Activated B cell treated with CpG ODN at 0.5 μM for 24 hours (primary cell): ENCODE results near the gene COL5A1. TPM values are rescaled to one million over a fixed set of nuclear protein-coding genes. Genes with fewer than 3 reads are reported as not detected.

Experiments
- ATAC-seq: fragments of 200-7000 bp; cut with Tn5 transposase; one replicate; pipeline ENCODE4 v1.10.0; 2021; ENCODE audit warnings: low read depth, mild to moderate bottlenecking, moderate library complexity
- CTCF ChIA-PET: fragments of 350-600 bp; sonication (Branson Sonifier 250); formaldehyde crosslinking; loops from one replicate; lab custom pipeline; 2021; ENCODE audit warnings: antibody characterized with exemption; lab: Charles Lee
- POLR2A ChIA-PET: fragments of 350-600 bp; sonication (Branson Sonifier 250); formaldehyde crosslinking; loops from one replicate; lab custom pipeline; 2021; ENCODE audit warnings: antibody characterized with exemption; lab: Charles Lee
- DNase-seq: peaks from one replicate; pipeline ENCODE4 v3.0.0; 2022
- H3K27ac Mint-ChIP-seq: one replicate; pipeline ENCODE4 v1.8.0; 2020; ENCODE audit warnings: mixed read lengths
- H3K27me3 Mint-ChIP-seq: one replicate; pipeline ENCODE4 v1.8.0; 2021; ENCODE audit warnings: mixed read lengths
- H3K36me3 Mint-ChIP-seq: one replicate; pipeline ENCODE4 v1.8.0; 2021; ENCODE audit warnings: low read depth, mixed read lengths
- H3K4me1 Mint-ChIP-seq: one replicate; pipeline ENCODE4 v1.8.0; 2021; ENCODE audit warnings: mixed read lengths
- H3K4me3 Mint-ChIP-seq: one replicate; pipeline ENCODE4 v1.8.0; 2020; ENCODE audit warnings: mild to moderate bottlenecking, mixed read lengths
- H3K9me3 Mint-ChIP-seq: one replicate; pipeline ENCODE4 v1.8.0; 2020; ENCODE audit warnings: mixed read lengths
- intact Hi-C: fragments of 100-400 bp; cut with micrococcal nuclease; formaldehyde crosslinking; loops from one replicate; pipeline ENCODE4 v1.15.1; 2024
- total RNA-seq: library from RNA; stranded (reverse); gene quantifications from 2 replicates; pipeline ENCODE4 v1.2.3, GENCODE V29; 2022
- TF ChIP-seq, protein P1 (sequence below): fragments of 200-600 bp; IDR thresholded peaks from one replicate; pipeline ENCODE4 v1.8.0; 2022; ENCODE audit warnings: antibody characterized with exemption, mild to moderate bottlenecking

COL5A1 gene
- total RNA-seq, 1 donor from 2014 or later = 0.02 TPM

DNA sequence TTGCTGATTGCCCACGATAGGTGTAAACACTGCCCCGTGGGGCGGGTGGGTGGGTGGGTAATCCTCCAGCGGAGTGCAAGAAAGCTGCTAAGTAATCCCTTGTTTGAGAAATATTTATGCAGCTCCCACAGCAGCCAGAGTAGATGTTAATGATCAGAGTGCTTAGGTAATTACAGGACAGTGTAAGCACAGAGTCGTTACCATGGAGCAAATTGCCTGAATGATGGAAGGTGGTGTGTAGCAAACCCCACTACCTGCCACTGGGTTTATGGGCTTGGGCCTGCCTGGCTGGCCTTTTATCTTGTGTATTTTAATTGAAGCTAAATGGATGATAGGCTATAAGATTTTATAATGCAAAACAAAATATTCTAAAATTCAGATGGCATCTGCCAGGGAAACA lies 110.0 kb downstream of the COL5A1 start:
- Mint-ChIP-seq H3K27ac (no peak overlapping the region), H3K4me3 (no peak overlapping the region), H3K9me3 (no peaks in the 10 kb centered on the region), H3K4me1 (no peaks in the 10 kb centered on the region), H3K36me3 (no peaks in the 10 kb centered on the region), H3K27me3 (no peaks in the 10 kb centered on the region)
- ATAC-seq (no peak), DNase-seq (no peak)
- intact Hi-C loops = no loop called here
- POLR2A ChIA-PET = no interaction called here
- TF ChIP-seq, protein P1, sequence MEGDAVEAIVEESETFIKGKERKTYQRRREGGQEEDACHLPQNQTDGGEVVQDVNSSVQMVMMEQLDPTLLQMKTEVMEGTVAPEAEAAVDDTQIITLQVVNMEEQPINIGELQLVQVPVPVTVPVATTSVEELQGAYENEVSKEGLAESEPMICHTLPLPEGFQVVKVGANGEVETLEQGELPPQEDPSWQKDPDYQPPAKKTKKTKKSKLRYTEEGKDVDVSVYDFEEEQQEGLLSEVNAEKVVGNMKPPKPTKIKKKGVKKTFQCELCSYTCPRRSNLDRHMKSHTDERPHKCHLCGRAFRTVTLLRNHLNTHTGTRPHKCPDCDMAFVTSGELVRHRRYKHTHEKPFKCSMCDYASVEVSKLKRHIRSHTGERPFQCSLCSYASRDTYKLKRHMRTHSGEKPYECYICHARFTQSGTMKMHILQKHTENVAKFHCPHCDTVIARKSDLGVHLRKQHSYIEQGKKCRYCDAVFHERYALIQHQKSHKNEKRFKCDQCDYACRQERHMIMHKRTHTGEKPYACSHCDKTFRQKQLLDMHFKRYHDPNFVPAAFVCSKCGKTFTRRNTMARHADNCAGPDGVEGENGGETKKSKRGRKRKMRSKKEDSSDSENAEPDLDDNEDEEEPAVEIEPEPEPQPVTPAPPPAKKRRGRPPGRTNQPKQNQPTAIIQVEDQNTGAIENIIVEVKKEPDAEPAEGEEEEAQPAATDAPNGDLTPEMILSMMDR = no peak
- CTCF ChIA-PET = no interaction called here

DNA sequence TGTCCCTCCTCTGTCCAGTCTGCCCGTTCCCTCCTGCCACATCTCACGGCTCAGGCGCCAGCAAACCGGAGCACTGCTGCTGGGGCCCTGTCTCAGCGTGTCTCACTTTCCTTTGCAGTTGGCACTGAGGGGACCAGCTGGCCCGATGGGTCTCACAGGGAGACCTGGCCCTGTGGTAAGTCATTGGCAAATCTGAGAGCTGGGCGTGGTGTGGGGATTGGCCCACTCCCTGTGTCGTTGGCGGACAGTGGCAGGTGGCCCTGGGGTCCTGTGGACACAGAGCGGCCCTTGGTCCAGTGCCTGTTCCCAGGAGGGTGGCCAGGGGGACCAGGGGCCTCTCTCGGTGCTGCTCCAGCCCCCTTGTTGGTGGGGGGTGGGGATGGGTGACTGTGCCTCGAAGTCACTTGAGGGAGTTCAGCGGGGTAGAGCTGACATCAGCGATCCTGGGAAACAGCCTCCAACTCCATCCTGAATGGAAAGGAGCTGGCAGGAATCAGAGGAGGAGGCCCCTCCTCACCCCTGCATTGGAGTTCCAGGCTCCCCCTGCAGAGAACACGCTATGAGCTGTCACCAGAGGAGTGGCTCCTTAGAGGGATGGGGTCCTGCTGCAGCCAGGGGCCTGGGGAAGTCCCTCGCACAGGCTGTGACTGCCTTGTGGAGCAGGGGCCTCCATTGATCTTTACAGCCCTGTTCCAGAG lies 111.0 kb downstream of the COL5A1 start:
- ChIA-PET POLR2A (no interaction called here), CTCF (no interaction called here)
- intact Hi-C loops = no loop called here
- Mint-ChIP-seq H3K36me3 (no peaks in the 10 kb centered on the region), H3K27ac (no peak overlapping the region), H3K27me3 (no peaks in the 10 kb centered on the region), H3K9me3 (no peaks in the 10 kb centered on the region), H3K4me3 (no peak overlapping the region), H3K4me1 (no peaks in the 10 kb centered on the region)
- ATAC-seq (no peak), DNase-seq (no peak)
- TF ChIP-seq, protein P1 = no peak

GRCh38 chr9:134753191-134753590 lies 111.6 kb downstream of the COL5A1 start:
- intact Hi-C loops = no loop called here
- TF ChIP-seq, protein P1 = no peak
- H3K9me3 Mint-ChIP-seq = no peaks in the 10 kb centered on the region
- CTCF ChIA-PET = no interaction called here
- H3K27ac Mint-ChIP-seq = no peak overlapping the region
- POLR2A ChIA-PET = no interaction called here
- no peak overlapping the region for H3K4me3 Mint-ChIP-seq
- no peak for DNase-seq
- H3K4me1 Mint-ChIP-seq = no peaks in the 10 kb centered on the region
- no peaks in the 10 kb centered on the region for H3K36me3 Mint-ChIP-seq
- no peak for ATAC-seq
- no peaks in the 10 kb centered on the region for H3K27me3 Mint-ChIP-seq

DNA sequence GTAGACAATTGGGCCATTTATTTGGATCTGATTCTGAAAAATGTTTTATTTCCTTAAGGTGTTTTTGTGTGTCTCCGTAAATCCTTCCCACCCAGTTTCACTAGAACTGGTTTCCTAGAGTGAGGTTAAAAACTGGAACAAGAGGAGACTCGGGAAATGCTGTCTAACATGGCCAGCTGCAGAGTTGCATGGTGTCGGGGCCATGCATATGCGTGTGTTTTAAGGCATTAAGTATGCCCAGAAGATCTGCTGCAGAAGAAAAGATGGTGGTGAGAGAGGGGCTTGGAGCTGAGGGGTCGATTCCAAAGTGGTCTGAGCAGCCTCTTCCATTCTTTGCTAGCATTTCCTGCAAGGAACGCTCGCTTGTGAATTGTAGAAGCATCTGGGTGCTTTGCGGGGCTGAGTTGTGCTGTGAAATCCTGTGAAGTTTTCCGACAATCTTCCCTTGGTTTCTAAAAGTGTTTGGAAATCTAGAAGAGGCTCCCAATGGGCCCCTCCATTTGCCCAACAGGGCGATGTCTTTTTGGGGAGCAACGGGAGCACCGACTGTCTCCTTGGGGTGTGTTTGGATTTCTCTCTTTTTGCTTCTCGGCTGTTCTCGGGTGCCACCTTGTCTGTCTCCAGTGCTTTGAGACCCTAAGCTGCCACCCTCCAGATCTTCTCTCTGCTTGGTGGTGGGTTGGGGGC lies 113.8 kb downstream of the COL5A1 start:
- no peaks in the 10 kb centered on the region for H3K36me3 Mint-ChIP-seq
- H3K27me3 Mint-ChIP-seq = no peaks in the 10 kb centered on the region
- no peak overlapping the region for H3K27ac Mint-ChIP-seq
- no peaks in the 10 kb centered on the region for H3K9me3 Mint-ChIP-seq
- H3K4me1 Mint-ChIP-seq = no peaks in the 10 kb centered on the region
- CTCF ChIA-PET = no interaction called here
- ATAC-seq (no peak), DNase-seq (no peak)
- POLR2A ChIA-PET = no interaction called here
- intact Hi-C loops = no loop called here
- TF ChIP-seq, protein P1 = no peak
- no peak overlapping the region for H3K4me3 Mint-ChIP-seq

DNA sequence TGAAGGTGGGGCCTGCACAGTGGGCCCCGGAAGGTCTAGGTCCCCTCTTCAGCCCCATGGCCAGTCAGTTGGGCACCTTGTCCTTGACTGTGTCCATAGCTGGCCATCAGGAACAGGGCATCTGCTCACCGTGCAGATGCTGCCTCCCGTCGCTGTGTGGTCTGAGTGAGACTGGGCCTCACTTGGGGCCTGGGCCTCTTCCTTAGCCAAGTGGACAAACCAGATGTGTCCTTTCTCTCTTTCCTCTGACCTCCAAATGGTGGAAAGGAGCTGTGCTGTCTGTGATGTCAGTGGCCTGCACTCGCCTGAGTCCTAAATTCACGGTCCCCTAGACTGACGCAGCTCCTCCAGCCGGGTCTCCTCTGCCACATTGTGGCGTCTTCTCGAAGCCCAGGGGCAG lies 114.5 kb downstream of the COL5A1 start:
- TF ChIP-seq, protein P1 = no peak
- ChIA-PET CTCF (no interaction called here), POLR2A (no interaction called here)
- Mint-ChIP-seq H3K27ac (no peak overlapping the region), H3K27me3 (no peaks in the 10 kb centered on the region), H3K4me1 (no peaks in the 10 kb centered on the region), H3K4me3 (no peak overlapping the region), H3K9me3 (no peaks in the 10 kb centered on the region), H3K36me3 (no peaks in the 10 kb centered on the region)
- ATAC-seq (no peak), DNase-seq (no peak)
- intact Hi-C loops = no loop called here
